Measurements from ENCODE around the gene LMX1A. TPM values are rescaled to one million over a fixed set of nuclear protein-coding genes. Genes with fewer than 3 reads are reported as not detected.

The LMX1A gene
- total RNA-seq, 1 donor from 2014 or later: not detected

DNA sequence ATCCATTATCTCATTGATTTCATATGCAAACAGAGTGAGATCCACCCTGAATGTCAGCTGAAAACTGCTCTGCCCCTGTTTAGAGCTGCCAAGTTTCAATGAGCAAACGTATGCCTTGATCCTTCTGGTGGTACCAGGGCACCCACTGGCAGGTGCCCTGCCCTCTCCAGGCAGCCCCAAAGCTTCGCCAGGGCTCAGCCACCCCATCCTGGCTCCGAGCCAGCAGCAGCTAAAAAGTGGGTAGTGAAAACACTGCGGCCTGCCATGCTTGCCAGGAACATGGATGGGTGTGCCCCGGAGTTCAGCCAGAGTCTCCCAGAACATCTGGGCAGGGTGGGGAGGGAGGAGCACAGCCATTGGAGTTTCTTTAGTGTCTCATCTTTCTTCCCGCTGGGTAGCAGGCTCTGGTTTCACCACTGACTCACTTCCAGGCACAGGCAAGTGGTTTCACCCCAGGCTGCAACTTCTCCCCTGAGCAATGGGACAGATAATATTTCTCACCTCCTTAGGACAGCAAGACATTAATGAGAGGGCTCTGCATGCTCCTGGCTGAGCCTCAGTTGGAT is 8.1 kb upstream of the LMX1A start:
- Histone ChIP-seq H3K4me3 (ENCODE audit: low read depth, low read length) (no peak overlapping the region), H3K36me3 (ENCODE audit: control insufficient read depth, insufficient read depth, low read length) (no peaks in the 10 kb centered on the region), H3K27me3 (ENCODE audit: control insufficient read depth, insufficient read depth, low read length) (peaks cover 4% of the 10 kb centered on the region)
- TF ChIP-seq, protein P1, sequence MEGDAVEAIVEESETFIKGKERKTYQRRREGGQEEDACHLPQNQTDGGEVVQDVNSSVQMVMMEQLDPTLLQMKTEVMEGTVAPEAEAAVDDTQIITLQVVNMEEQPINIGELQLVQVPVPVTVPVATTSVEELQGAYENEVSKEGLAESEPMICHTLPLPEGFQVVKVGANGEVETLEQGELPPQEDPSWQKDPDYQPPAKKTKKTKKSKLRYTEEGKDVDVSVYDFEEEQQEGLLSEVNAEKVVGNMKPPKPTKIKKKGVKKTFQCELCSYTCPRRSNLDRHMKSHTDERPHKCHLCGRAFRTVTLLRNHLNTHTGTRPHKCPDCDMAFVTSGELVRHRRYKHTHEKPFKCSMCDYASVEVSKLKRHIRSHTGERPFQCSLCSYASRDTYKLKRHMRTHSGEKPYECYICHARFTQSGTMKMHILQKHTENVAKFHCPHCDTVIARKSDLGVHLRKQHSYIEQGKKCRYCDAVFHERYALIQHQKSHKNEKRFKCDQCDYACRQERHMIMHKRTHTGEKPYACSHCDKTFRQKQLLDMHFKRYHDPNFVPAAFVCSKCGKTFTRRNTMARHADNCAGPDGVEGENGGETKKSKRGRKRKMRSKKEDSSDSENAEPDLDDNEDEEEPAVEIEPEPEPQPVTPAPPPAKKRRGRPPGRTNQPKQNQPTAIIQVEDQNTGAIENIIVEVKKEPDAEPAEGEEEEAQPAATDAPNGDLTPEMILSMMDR (IDR thresholded peaks at IDR 0.05; ENCODE audit: insufficient read depth, low read length, severe bottlenecking): no peak
- peak; percentile 55 for FAIRE-seq
- peak; percentile 91 for DNase-seq (ENCODE audit: low read depth)

DNA sequence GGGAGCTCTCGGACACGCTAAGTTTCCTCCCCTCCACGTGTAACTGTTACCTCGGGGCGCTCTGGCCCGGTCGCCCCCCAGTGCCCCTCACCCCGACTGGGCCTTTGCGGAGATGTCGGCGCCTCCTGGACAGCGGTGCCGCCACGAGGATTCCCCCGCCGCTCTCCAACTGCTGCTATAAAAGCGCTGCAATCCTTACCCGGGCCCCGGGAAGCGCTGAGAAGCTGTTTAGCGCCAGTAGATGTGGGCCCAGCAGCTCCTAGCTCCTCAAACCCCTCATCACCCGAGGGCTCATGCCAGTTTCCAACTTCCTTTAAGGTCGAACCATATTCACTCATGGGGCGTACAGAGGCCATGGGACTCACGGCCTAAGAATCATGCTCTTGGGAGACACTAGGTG is 361 bp upstream of the LMX1A start:
- TF ChIP-seq, protein P1 (IDR thresholded peaks at IDR 0.05; ENCODE audit: insufficient read depth, low read length, severe bottlenecking): no peak
- Histone ChIP-seq H3K4me3 (ENCODE audit: low read depth, low read length) (no peak overlapping the region), H3K36me3 (ENCODE audit: control insufficient read depth, insufficient read depth, low read length) (no peaks in the 10 kb centered on the region), H3K27me3 (ENCODE audit: control insufficient read depth, insufficient read depth, low read length) (peaks cover 49% of the 10 kb centered on the region)
- DNase-seq (ENCODE audit: low read depth) (no peak), FAIRE-seq (no peak)

DNA sequence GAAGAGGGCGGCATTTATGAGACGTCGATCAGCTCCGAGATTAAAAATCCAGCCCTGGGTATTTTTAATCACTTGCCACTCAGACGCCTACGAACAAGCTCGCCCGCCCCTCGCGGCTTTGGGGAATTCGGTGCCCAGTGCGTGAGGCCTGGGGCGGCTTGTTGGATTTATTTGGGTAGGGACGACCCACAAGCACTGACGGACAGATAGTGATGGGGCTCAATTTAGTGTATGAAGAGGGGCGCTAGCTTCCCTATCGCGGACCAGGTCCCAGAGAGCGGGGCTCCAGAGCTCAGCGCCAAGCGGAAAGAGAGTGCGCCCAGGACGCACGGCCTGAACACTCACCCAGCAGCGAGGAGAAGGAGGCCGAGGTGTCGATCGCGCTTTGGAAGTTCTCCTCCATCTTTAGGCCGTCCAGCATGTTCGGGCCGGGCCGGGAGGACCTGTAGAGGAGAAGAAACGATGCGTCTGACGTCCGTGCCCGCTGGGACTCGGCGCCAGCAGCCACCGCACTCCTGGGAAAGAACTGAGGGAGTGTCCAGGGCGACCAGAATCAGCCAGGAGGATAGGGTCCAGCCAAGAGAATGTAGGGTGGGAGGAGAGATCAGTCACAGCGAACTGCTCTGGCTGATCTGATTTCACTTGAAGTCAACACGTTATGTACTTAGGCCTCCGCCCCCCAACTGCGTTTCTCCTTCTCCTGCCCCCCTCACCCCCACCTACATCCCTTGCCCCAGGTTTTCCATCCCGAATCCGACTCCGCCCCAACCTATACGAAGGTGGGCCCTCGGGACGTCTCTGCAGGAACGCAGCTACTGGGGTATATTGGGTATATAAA is 1.2 kb downstream of the LMX1A start:
- Histone ChIP-seq H3K4me3 (ENCODE audit: low read depth, low read length) (no peak overlapping the region), H3K36me3 (ENCODE audit: control insufficient read depth, insufficient read depth, low read length) (no peaks in the 10 kb centered on the region), H3K27me3 (ENCODE audit: control insufficient read depth, insufficient read depth, low read length) (peaks cover 59% of the 10 kb centered on the region)
- DNase-seq (ENCODE audit: low read depth): no peak
- no peak for FAIRE-seq
- TF ChIP-seq, protein P1 (IDR thresholded peaks at IDR 0.05; ENCODE audit: insufficient read depth, low read length, severe bottlenecking): no peak

DNA sequence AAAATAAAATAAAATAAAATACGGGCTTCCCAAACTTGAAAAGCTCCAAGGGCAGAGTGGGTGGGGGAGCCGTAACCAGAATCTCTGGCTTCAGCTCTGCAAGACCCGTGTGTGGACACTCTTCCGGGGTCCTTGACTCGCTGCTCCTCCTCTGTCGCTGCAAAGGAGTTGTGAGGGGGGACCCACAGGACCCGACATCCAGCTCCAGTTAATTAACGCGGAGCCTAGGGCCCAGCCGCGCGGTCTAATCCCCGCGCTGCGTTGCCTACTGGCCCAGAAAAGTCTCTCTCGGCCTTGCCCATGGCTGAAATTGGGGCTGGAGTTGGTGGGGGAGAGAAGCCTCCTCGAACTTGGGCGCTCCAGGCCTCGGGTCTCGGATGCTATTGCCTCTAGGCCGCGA is 1.8 kb downstream of the LMX1A start:
- H3K36me3 ChIP-seq (ENCODE audit: control insufficient read depth, insufficient read depth, low read length): no peaks in the 10 kb centered on the region
- H3K4me3 ChIP-seq (ENCODE audit: low read depth, low read length): no peak overlapping the region
- TF ChIP-seq, protein P1 (IDR thresholded peaks at IDR 0.05; ENCODE audit: insufficient read depth, low read length, severe bottlenecking): no peak
- peaks cover 62% of the 10 kb centered on the region for H3K27me3 ChIP-seq (ENCODE audit: control insufficient read depth, insufficient read depth, low read length)
- DNase-seq (ENCODE audit: low read depth) (no peak), FAIRE-seq (no peak)

DNA sequence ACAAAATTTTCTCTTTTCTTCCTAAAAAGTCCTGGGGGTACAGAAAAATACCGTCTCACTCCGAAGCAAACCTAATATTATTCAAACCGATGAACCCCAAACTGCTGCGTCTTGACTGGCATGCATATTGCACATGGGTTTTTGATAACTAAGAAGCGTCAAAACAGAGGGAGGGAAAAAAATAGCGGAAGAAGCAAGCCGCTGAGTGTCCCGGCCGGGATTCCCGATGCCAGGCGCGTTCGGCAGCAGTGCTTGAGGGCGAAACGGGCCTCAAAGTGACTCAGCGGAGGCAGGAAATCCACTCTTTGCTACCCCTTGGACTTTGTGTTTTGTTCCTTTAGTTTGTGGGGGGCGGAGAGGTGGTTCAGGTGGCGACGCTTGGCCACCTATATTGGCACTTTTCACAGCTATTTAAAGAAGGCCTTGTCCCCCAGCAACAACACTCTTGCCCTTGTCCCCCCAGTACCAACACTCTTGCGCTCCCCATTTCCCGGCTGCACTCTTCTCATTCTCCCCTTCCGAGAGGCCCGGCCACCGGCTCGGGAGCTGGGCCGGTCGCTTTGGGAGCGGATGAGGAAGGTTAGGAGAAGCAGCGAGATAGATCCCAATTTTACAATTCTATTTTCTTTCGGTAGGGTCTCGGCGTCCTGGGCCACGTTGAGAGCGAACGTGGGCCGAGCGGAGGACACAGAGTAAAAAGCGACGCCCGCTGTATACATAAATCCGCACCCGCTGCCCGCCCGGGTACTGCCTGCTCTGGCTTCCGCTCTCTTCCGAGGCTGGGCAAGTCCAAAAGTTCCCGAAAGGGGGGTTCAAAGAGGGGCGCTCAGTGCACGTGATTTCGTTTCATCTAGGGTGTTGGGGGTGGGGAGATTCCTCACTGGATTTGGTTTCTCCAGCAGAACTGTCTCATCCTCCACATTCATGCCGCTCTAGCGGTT is 2.5 kb downstream of the LMX1A start:
- H3K36me3 ChIP-seq (ENCODE audit: control insufficient read depth, insufficient read depth, low read length): no peaks in the 10 kb centered on the region
- TF ChIP-seq, protein P1 (IDR thresholded peaks at IDR 0.05; ENCODE audit: insufficient read depth, low read length, severe bottlenecking): no peak
- H3K27me3 ChIP-seq (ENCODE audit: control insufficient read depth, insufficient read depth, low read length): peaks cover 62% of the 10 kb centered on the region
- FAIRE-seq: no peak
- H3K4me3 ChIP-seq (ENCODE audit: low read depth, low read length): no peak overlapping the region
- DNase-seq (ENCODE audit: low read depth): peak; percentile 21

All from bronchial epithelial cell (primary cell).